ENCODE measurements around the gene TSKU. TPM values are rescaled to one million over a fixed set of nuclear protein-coding genes. Genes with fewer than 3 reads are reported as not detected.
"Not testable (repeated sequence)": the region's sequence is repeated elsewhere in the genome, so short reads cannot be mapped to it uniquely, and the experiment has no call there.

TSKU gene
- total RNA-seq, 4 donors from 2014 or later, result 153 to 281 (median 161) TPM

- no peak for TF ChIP-seq CTCF (IDR thresholded peaks at IDR 0.05)
- no peak for DNase-seq (ENCODE audit: low spot score)
- no peak for ATAC-seq (ENCODE audit: low FRiP score)
Observed at GRCh38 chr11:76814414-76814813, 31.3 kb downstream of the TSKU start.

GRCh38 chr11:76815678-76816077, 32.5 kb downstream of the TSKU start:
- not testable (repeated sequence) for ATAC-seq (ENCODE audit: low FRiP score); DNase-seq (ENCODE audit: low spot score)

- TF ChIP-seq CTCF (IDR thresholded peaks at IDR 0.05), result no peak
- ATAC-seq (ENCODE audit: low FRiP score) (no peak), DNase-seq (ENCODE audit: low spot score) (no peak)
Observed at GRCh38 chr11:76820184-76820566, 37.0 kb downstream of the TSKU start.

- not testable (repeated sequence) for ATAC-seq (ENCODE audit: low FRiP score); DNase-seq (ENCODE audit: low spot score)
Observed at GRCh38 chr11:76821396-76821795, 38.2 kb downstream of the TSKU start.

GRCh38 chr11:76822406-76822805, 39.2 kb downstream of the TSKU start:
- no peak for TF ChIP-seq CTCF (IDR thresholded peaks at IDR 0.05)
- ATAC-seq (ENCODE audit: low FRiP score) (no peak), DNase-seq (ENCODE audit: low spot score) (no peak)

GRCh38 chr11:76823481-76824028, 40.4 kb downstream of the TSKU start:
- ATAC-seq (ENCODE audit: low FRiP score) (peak; percentile 59), DNase-seq (ENCODE audit: low spot score) (no peak)
- no peak for TF ChIP-seq CTCF (IDR thresholded peaks at IDR 0.05)

GRCh38 chr11:76824083-76824939, 41.2 kb downstream of the TSKU start:
- DNase-seq (ENCODE audit: low spot score) (no peak), ATAC-seq (ENCODE audit: low FRiP score) (peak; percentile 14)
- no peak for TF ChIP-seq CTCF (IDR thresholded peaks at IDR 0.05)

Measured in omental fat pad (tissue), 4 donors.